Measurements from ENCODE around the gene NKTR.

Gene NKTR

DNA sequence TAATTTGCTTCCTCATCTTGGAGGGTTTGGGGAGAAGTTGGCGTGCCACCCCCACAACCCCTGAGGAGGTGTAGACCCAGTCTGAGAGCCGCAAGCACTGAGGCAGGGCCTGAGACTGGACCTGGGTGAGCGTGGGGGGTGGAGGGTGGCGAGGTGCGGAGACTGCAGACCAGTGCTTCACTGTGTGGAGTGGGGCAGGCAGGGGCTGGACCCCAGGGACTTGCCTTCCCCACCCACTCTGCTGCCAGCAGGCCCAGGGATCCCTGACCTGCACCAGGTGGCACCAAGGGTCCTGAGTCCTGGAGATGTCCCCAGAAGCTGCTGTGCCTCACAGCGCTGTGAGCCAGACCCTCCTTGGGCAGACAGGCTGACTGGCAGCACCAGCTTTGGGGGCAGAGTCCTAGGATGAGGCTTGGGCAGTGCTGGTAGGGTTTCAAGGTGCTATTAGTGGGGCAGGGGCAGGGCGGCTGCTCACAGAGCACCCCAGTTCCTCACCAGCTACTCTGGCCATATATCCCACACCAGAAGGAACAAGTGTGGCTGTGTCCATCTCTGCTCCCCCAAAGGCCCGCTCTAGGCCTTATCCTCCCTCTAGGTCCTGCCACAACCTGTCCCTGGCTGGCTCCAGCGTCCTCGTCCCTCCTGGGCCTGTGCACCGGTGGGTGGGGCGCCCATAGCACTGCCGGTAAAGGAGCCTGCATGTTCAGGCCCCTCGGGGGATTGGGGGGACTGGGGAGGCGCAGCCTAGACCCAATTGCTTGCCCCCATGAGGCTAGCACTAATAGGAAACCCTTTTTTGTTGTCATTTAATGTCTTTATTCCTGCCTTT, 64.8 kb downstream of the NKTR start:
- DNase-seq (ENCODE audit: low spot score): peak; percentile 37
- TF ChIP-seq, protein P1, sequence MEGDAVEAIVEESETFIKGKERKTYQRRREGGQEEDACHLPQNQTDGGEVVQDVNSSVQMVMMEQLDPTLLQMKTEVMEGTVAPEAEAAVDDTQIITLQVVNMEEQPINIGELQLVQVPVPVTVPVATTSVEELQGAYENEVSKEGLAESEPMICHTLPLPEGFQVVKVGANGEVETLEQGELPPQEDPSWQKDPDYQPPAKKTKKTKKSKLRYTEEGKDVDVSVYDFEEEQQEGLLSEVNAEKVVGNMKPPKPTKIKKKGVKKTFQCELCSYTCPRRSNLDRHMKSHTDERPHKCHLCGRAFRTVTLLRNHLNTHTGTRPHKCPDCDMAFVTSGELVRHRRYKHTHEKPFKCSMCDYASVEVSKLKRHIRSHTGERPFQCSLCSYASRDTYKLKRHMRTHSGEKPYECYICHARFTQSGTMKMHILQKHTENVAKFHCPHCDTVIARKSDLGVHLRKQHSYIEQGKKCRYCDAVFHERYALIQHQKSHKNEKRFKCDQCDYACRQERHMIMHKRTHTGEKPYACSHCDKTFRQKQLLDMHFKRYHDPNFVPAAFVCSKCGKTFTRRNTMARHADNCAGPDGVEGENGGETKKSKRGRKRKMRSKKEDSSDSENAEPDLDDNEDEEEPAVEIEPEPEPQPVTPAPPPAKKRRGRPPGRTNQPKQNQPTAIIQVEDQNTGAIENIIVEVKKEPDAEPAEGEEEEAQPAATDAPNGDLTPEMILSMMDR (IDR thresholded peaks at IDR 0.05; ENCODE audit: extremely low read depth, insufficient read depth, missing control alignments): no peak
- in situ Hi-C loops (cut with MboI; ENCODE audit: low pct_unique_long_range_greater_than_20kb, low sequenced_read_pairs, unreplicated experiment): no loop called here

- in situ Hi-C loops (cut with MboI; ENCODE audit: low pct_unique_long_range_greater_than_20kb, low sequenced_read_pairs, unreplicated experiment): no loop called here
- TF ChIP-seq, protein P1 (IDR thresholded peaks at IDR 0.05; ENCODE audit: extremely low read depth, insufficient read depth, missing control alignments): no peak
- DNase-seq (ENCODE audit: low spot score): no peak
These were observed 65.5 kb downstream of the NKTR start for GRCh38 chr3:42666022-42666421.

- TF ChIP-seq, protein P1 (IDR thresholded peaks at IDR 0.05; ENCODE audit: extremely low read depth, insufficient read depth, missing control alignments): no peak
- DNase-seq (ENCODE audit: low spot score): no peak
- in situ Hi-C loops (cut with MboI; ENCODE audit: low pct_unique_long_range_greater_than_20kb, low sequenced_read_pairs, unreplicated experiment): no loop called here
These were observed 66.1 kb downstream of the NKTR start for GRCh38 chr3:42666577-42666998.

GRCh38 chr3:42667096-42667522, 66.6 kb downstream of the NKTR start:
- in situ Hi-C loops (cut with MboI; ENCODE audit: low pct_unique_long_range_greater_than_20kb, low sequenced_read_pairs, unreplicated experiment): no loop called here
- TF ChIP-seq, protein P1 (IDR thresholded peaks at IDR 0.05; ENCODE audit: extremely low read depth, insufficient read depth, missing control alignments): no peak
- DNase-seq (ENCODE audit: low spot score): no peak

DNA sequence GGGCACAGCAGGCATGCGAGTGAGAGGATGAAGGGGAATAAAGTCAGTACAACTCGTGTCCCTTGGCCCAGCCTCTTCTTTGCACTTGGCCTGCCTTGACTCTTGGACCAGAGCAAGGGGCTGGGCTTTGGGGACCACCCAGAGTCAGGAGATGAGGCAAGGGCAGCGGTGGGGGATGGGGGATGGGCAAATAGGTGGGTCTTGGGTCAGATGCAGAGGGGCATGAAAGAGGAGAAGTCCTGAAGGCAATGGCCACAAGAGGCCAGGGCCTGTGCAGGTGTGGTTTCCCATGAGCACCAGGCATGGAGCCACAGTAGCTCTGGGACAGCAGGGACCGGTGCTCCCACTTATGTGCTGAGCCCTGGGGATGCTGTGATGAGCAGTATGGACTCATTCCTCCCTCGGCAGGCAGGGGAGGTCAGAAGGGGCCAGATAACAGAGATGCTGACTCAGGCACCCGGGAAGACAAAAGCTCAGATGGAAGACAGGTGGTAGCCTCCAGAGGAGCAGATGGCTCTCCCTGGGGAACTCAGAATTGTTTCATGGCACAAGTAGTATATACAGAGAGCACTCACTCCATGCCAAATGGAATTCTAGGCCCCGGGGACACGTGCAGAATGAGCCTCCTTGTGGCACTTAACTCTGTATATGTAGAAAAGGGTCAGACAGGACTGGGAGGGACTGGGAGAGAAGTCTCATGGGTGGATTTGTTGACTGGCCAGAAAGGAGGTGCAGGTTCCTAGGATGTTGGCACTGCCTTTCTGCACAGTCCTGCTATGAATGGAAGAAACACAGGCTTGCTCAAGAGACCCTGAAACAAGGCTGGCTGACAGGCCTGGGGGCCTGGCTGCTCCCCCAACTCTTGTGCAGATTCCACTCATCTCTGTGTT, 67.3 kb downstream of the NKTR start:
- no peak for DNase-seq (ENCODE audit: low spot score)
- TF ChIP-seq, protein P1 (IDR thresholded peaks at IDR 0.05; ENCODE audit: extremely low read depth, insufficient read depth, missing control alignments): no peak
- in situ Hi-C loops (cut with MboI; ENCODE audit: low pct_unique_long_range_greater_than_20kb, low sequenced_read_pairs, unreplicated experiment): no loop called here

DNA sequence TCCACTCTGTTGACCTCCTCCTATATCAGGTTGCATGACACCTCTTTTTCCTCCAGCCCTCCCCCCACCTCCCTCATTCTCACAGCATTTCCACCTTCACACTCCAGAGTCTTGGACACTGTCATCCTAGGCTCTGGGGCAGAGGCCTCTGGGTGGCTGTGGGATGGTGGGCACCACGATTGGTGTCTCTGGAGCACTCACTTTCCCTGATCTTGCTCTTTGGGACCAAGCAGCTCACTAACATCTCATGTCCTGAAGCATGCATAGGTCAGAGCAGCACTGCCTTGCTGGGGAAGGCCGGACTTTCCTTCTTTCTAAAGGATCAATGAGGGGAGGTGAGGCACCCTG, 67.9 kb downstream of the NKTR start:
- DNase-seq (ENCODE audit: low spot score): no peak
- in situ Hi-C loops (cut with MboI; ENCODE audit: low pct_unique_long_range_greater_than_20kb, low sequenced_read_pairs, unreplicated experiment): no loop called here
- TF ChIP-seq, protein P1 (IDR thresholded peaks at IDR 0.05; ENCODE audit: extremely low read depth, insufficient read depth, missing control alignments): no peak

All from GM13977 (cell line).